Endothelial cell (in vitro differentiated cells): ENCODE results near the gene LTBP4. TPM values are rescaled to one million over a fixed set of nuclear protein-coding genes. Genes with fewer than 3 reads are reported as not detected.
A peak's percentile ranks its signal among the peaks of the same experiment; 100 is the strongest.

Experiments used
- DNase-seq: peaks from one replicate; pipeline ENCODE4 v3.0.0; 2021; ENCODE audit warnings: low spot score
- H3K27ac Mint-ChIP-seq: one replicate; pipeline ENCODE4 v1.8.0; 2021; ENCODE audit warnings: mixed read lengths, inconsistent platforms; ENCODE audit not compliant: unreplicated experiment
- H3K27me3 Mint-ChIP-seq: one replicate; pipeline ENCODE4 v1.8.0; 2021; ENCODE audit warnings: mild to moderate bottlenecking, moderate library complexity, mixed read lengths, inconsistent platforms; ENCODE audit not compliant: unreplicated experiment
- H3K36me3 Mint-ChIP-seq: one replicate; pipeline ENCODE4 v1.8.0; 2021; ENCODE audit warnings: mild to moderate bottlenecking, low read depth, mixed read lengths, inconsistent platforms; ENCODE audit not compliant: unreplicated experiment
- H3K4me1 Mint-ChIP-seq: one replicate; pipeline ENCODE4 v1.8.0; 2021; ENCODE audit warnings: mild to moderate bottlenecking, mixed read lengths, inconsistent platforms; ENCODE audit not compliant: unreplicated experiment
- H3K4me3 Mint-ChIP-seq: one replicate; pipeline ENCODE4 v1.8.0; 2021; ENCODE audit warnings: mild to moderate bottlenecking, mixed read lengths, inconsistent platforms; ENCODE audit not compliant: unreplicated experiment
- H3K9me3 Mint-ChIP-seq: one replicate; pipeline ENCODE4 v1.8.0; 2021; ENCODE audit warnings: mixed read lengths, inconsistent platforms; ENCODE audit not compliant: unreplicated experiment
- total RNA-seq: library from RNA; stranded (reverse); fragmentation: NEBNext Ultra II Directional; extraction: Animal tissue kit (Norgen Biotek cat#: 25700); gene quantifications from one replicate; pipeline ENCODE4 v1.2.1, GENCODE V29; 2021; ENCODE audit not compliant: unreplicated experiment
- TF ChIP-seq, protein P1 (sequence below): fragments of 200-600 bp; sonication (generic); IDR thresholded peaks from one replicate; pipeline ENCODE4 v1.5.0; 2021; ENCODE audit warnings: antibody characterized with exemption; ENCODE audit not compliant: unreplicated experiment

LTBP4 gene
- total RNA-seq, 1 donor from 2014 or later, result 175 TPM

DNA sequence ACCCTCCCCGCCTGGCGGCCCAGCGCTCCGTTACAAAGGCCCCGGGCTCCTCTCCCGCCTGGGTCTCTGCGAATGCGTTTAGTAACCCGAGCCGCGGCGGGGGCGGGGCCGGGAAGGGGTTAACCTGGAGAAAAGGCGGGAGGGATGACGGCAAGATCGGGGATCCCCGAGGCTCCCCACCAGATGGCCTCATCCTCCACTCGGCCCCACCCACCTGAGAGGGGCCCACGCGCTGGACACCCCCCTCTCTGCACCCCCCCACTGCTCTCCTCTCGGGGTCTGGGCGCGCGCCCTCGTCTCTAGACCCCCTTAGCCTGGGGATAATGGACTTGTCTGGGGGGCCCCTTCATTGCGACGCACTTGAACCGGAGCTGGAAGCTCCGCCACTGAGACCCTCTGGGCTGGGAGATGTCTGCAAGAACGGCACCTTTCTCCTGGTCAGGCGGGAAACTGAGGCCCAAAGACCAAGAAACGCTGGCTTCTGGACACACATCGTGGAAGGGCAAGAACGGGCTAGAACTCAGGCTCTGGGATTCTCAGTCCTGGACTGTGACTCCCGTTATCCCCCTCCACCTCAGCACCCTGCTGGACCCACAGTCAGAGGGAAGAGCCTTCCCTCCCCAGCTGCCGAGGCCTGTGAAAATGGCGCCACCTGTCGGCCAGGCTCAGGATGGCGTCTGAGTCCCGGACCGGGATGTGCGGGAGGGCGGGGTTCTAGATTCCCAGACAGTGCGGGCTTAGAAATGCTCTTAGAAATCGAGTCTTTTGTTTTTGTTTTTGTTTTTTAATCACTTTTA lies 2.9 kb upstream of the LTBP4 start:
- no peak overlapping the region for H3K27ac Mint-ChIP-seq
- TF ChIP-seq, protein P1, sequence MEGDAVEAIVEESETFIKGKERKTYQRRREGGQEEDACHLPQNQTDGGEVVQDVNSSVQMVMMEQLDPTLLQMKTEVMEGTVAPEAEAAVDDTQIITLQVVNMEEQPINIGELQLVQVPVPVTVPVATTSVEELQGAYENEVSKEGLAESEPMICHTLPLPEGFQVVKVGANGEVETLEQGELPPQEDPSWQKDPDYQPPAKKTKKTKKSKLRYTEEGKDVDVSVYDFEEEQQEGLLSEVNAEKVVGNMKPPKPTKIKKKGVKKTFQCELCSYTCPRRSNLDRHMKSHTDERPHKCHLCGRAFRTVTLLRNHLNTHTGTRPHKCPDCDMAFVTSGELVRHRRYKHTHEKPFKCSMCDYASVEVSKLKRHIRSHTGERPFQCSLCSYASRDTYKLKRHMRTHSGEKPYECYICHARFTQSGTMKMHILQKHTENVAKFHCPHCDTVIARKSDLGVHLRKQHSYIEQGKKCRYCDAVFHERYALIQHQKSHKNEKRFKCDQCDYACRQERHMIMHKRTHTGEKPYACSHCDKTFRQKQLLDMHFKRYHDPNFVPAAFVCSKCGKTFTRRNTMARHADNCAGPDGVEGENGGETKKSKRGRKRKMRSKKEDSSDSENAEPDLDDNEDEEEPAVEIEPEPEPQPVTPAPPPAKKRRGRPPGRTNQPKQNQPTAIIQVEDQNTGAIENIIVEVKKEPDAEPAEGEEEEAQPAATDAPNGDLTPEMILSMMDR, result peak; percentile 98
- peaks cover 31% of the 10 kb centered on the region for H3K27me3 Mint-ChIP-seq
- H3K36me3 Mint-ChIP-seq, result no peaks in the 10 kb centered on the region
- no peaks in the 10 kb centered on the region for H3K9me3 Mint-ChIP-seq
- peak overlapping the region; percentile 51 for H3K4me3 Mint-ChIP-seq
- peaks cover 22% of the 10 kb centered on the region for H3K4me1 Mint-ChIP-seq
- DNase-seq, result peak; percentile 97

GRCh38 chr19:40598918-40599307 lies 2.3 kb upstream of the LTBP4 start:
- peaks cover 32% of the 10 kb centered on the region for H3K27me3 Mint-ChIP-seq
- no peaks in the 10 kb centered on the region for H3K36me3 Mint-ChIP-seq
- no peaks in the 10 kb centered on the region for H3K9me3 Mint-ChIP-seq
- peak overlapping the region; percentile 51 for H3K4me3 Mint-ChIP-seq
- H3K4me1 Mint-ChIP-seq, result peaks cover 23% of the 10 kb centered on the region
- no peak for DNase-seq
- TF ChIP-seq, protein P1, result no peak
- no peak overlapping the region for H3K27ac Mint-ChIP-seq

GRCh38 chr19:40599331-40599901 lies 1.8 kb upstream of the LTBP4 start:
- Mint-ChIP-seq H3K27me3 (peaks cover 32% of the 10 kb centered on the region), H3K27ac (peak overlapping the region; percentile 68), H3K36me3 (no peaks in the 10 kb centered on the region), H3K4me1 (peaks cover 26% of the 10 kb centered on the region), H3K9me3 (no peaks in the 10 kb centered on the region), H3K4me3 (peak overlapping the region; percentile 90)
- DNase-seq, result no peak
- TF ChIP-seq, protein P1, result no peak

DNA sequence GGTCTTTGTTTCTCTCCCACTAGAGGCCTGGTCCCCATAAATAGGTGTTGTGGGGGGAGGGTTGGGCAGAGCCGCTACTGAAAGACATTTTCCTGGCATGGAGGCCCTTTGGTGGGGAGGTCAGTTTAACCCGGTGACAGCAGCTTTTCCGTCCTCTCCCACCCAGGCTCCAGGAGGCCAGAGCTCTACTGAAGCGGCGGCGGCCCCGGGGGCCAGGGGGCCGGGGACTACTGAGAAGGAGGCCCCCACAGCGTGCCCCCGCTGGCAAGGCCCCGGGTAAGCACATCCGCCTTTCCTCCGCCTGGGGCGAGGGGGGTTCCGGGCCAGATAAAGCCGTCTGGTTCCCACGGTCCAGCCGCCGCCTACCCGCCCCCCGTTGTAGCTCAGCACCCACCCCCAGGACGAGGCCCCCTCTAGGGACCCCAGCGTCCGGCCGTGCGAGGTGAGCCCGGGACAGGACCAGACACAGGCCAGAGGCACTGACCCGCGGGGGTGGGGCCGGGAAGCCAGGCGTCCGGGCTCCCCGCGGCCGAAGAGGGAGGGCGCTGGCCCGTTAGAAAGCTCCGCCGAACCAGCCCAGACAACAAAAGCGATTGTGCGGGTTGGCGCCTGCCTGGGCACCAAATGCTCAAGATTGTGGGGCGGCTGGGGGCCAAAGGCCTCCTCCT lies 1.1 kb upstream of the LTBP4 start:
- Mint-ChIP-seq H3K9me3 (no peaks in the 10 kb centered on the region), H3K4me1 (peaks cover 26% of the 10 kb centered on the region), H3K4me3 (peak overlapping the region; percentile 93), H3K27me3 (peaks cover 35% of the 10 kb centered on the region), H3K36me3 (no peaks in the 10 kb centered on the region), H3K27ac (peak overlapping the region; percentile 68)
- TF ChIP-seq, protein P1, result no peak
- DNase-seq, result no peak
